OCI-LY1 (cell line): ENCODE measurements around the gene PAWR.
A peak's percentile ranks its signal among the peaks of the same experiment; 100 is the strongest.
"Not testable (repeated sequence)": the region's sequence is repeated elsewhere in the genome, so short reads cannot be mapped to it uniquely, and the experiment has no call there.

Experiments used
- H2AFZ ChIP-seq: fragments of 200-600 bp; sonication (generic), shearing (Covaris generic); 2 replicates; pipeline ENCODE4 v1.6.0; 2014; ENCODE audit warnings: antibody characterized with exemption, mild to moderate bottlenecking, low read length
- H3F3A ChIP-seq: fragments of 200-600 bp; sonication (generic), shearing (Covaris generic); 2 replicates; pipeline ENCODE4 v1.6.0; 2014; ENCODE audit warnings: mild to moderate bottlenecking, antibody characterized with exemption, low read length, moderate library complexity; ENCODE audit not compliant: insufficient read depth
- H3K27ac ChIP-seq: fragments of 200-600 bp; sonication (generic); 2 replicates; pipeline ENCODE4 v1.5.1; 2014; ENCODE audit warnings: low read length, mixed run types, mild to moderate bottlenecking, low read depth; ENCODE audit not compliant: poor library complexity, severe bottlenecking
- H3K27me3 ChIP-seq: fragments of 200-600 bp; sonication (generic); 2 replicates; pipeline ENCODE4 v1.6.0; 2014; ENCODE audit warnings: antibody characterized with exemption, mild to moderate bottlenecking, low read length, moderate library complexity; ENCODE audit not compliant: insufficient read depth
- H3K36me3 ChIP-seq: fragments of 200-600 bp; sonication (generic); 2 replicates; pipeline ENCODE4 v1.6.1; 2014; ENCODE audit warnings: mild to moderate bottlenecking, antibody characterized with exemption, low read length, moderate library complexity, mixed read lengths; ENCODE audit not compliant: insufficient read depth
- H3K4me1 ChIP-seq: fragments of 200-600 bp; sonication (generic); 2 replicates; pipeline ENCODE4 v1.5.1; 2014; ENCODE audit warnings: mild to moderate bottlenecking, low read length, moderate library complexity; ENCODE audit not compliant: insufficient read depth, severe bottlenecking
- H3K4me2 ChIP-seq: fragments of 200-600 bp; sonication (generic), shearing (Covaris generic); 2 replicates; pipeline ENCODE4 v1.6.1; 2014; ENCODE audit warnings: low read length
- H3K4me3 ChIP-seq: fragments of 200-600 bp; sonication (generic); 2 replicates; pipeline ENCODE4 v1.5.1; 2014; ENCODE audit warnings: low read length, low read depth, mild to moderate bottlenecking, mixed read lengths; ENCODE audit not compliant: poor library complexity, severe bottlenecking
- H3K79me2 ChIP-seq: fragments of 200-600 bp; shearing (Covaris generic); 2 replicates; pipeline ENCODE4 v1.6.1; 2016; ENCODE audit warnings: mixed run types, low read length, mixed read lengths; ENCODE audit not compliant: insufficient read depth
- H3K9ac ChIP-seq: fragments of 200-600 bp; sonication (generic), shearing (Covaris generic); 2 replicates; pipeline ENCODE4 v1.6.1; 2014; ENCODE audit warnings: mild to moderate bottlenecking, low read length, mixed read lengths
- H3K9me2 ChIP-seq: fragments of 200-600 bp; sonication (generic), shearing (Covaris generic); 2 replicates; pipeline ENCODE4 v1.6.1; 2014; ENCODE audit warnings: low read depth, mild to moderate bottlenecking, low read length, mixed read lengths
- H3K9me3 ChIP-seq: fragments of 200-600 bp; shearing (Covaris generic); 2 replicates; pipeline ENCODE4 v1.6.1; 2014; ENCODE audit warnings: low read length, mixed read lengths
- H4K20me1 ChIP-seq: fragments of 200-600 bp; sonication (generic), shearing (Covaris generic); 2 replicates; pipeline ENCODE4 v1.6.0; 2016; ENCODE audit warnings: mild to moderate bottlenecking, low read length; ENCODE audit not compliant: insufficient read depth
- CTCF ChIP-seq: fragments of 200-600 bp; sonication (generic), shearing (Covaris generic); IDR thresholded peaks from 2 replicates; pipeline ENCODE4 v1.5.1; 2017; ENCODE audit warnings: mild to moderate bottlenecking, antibody characterized with exemption, low read length, moderate library complexity, mixed read lengths
- EZH2 ChIP-seq: fragments of 200-600 bp; sonication (generic), shearing (Covaris generic); IDR thresholded peaks from 2 replicates; pipeline ENCODE4 v1.8.0; 2017; ENCODE audit warnings: borderline replicate concordance, mixed run types, mild to moderate bottlenecking, antibody characterized with exemption, low read length, moderate library complexity, mixed read lengths

The PAWR gene

GRCh38 chr12:79687711-79688260, 3.0 kb downstream of the PAWR start:
- H2AFZ ChIP-seq, result no peak overlapping the region
- H3K4me3 ChIP-seq, result peak overlapping the region; percentile 79
- H3K4me1 ChIP-seq, result peaks cover 57% of the 10 kb centered on the region
- H3K9ac ChIP-seq, result peak overlapping the region; percentile 79
- no peaks in the 10 kb centered on the region for H3K9me2 ChIP-seq
- peak overlapping the region; percentile 84 for H3K27ac ChIP-seq
- no peaks in the 10 kb centered on the region for H3K27me3 ChIP-seq
- H3K79me2 ChIP-seq, result peaks cover 69% of the 10 kb centered on the region
- no peaks in the 10 kb centered on the region for H3F3A ChIP-seq
- TF ChIP-seq CTCF (no peak), EZH2 (no peak)
- no peaks in the 10 kb centered on the region for H3K36me3 ChIP-seq
- H3K9me3 ChIP-seq, result no peaks in the 10 kb centered on the region
- H3K4me2 ChIP-seq, result peak overlapping the region; percentile 70
- H4K20me1 ChIP-seq, result no peaks in the 10 kb centered on the region

- H3K9me2 ChIP-seq, result no peaks in the 10 kb centered on the region
- TF ChIP-seq EZH2, result no peak
- no peak for TF ChIP-seq CTCF
- H4K20me1 ChIP-seq, result no peaks in the 10 kb centered on the region
- H3K27ac ChIP-seq, result peak overlapping the region; percentile 0
- H3K4me2 ChIP-seq, result peak overlapping the region; percentile 70
- peak overlapping the region; percentile 79 for H3K4me3 ChIP-seq
- H2AFZ ChIP-seq, result no peak overlapping the region
- H3K79me2 ChIP-seq, result peaks cover 85% of the 10 kb centered on the region
- H3K9ac ChIP-seq, result no peak overlapping the region
- H3K36me3 ChIP-seq, result no peaks in the 10 kb centered on the region
- H3F3A ChIP-seq, result no peaks in the 10 kb centered on the region
- H3K4me1 ChIP-seq, result peaks cover 68% of the 10 kb centered on the region
- H3K27me3 ChIP-seq, result no peaks in the 10 kb centered on the region
- no peaks in the 10 kb centered on the region for H3K9me3 ChIP-seq
Measured at GRCh38 chr12:79686171-79686570, 4.6 kb downstream of the PAWR start.

- no peak overlapping the region for H2AFZ ChIP-seq
- no peaks in the 10 kb centered on the region for H3K9me3 ChIP-seq
- no peaks in the 10 kb centered on the region for H4K20me1 ChIP-seq
- peaks cover 77% of the 10 kb centered on the region for H3K4me1 ChIP-seq
- no peaks in the 10 kb centered on the region for H3F3A ChIP-seq
- H3K36me3 ChIP-seq, result no peaks in the 10 kb centered on the region
- H3K79me2 ChIP-seq, result peaks cover 94% of the 10 kb centered on the region
- no peak overlapping the region for H3K27ac ChIP-seq
- H3K9ac ChIP-seq, result no peak overlapping the region
- TF ChIP-seq EZH2, result no peak
- no peak for TF ChIP-seq CTCF
- H3K27me3 ChIP-seq, result no peaks in the 10 kb centered on the region
- H3K4me3 ChIP-seq, result no peak overlapping the region
- H3K9me2 ChIP-seq, result no peaks in the 10 kb centered on the region
- peak overlapping the region; percentile 70; the same call in 1 of the 2 replicates for H3K4me2 ChIP-seq
Measured at GRCh38 chr12:79685068-79685467, 5.7 kb downstream of the PAWR start.

- Histone ChIP-seq H3K4me1 (peaks cover 84% of the 10 kb centered on the region), H3K79me2 (peaks cover 98% of the 10 kb centered on the region)
- not testable (repeated sequence) for H3K27ac ChIP-seq, H3K4me2 ChIP-seq, H3K9ac ChIP-seq, H4K20me1 ChIP-seq, H3K9me3 ChIP-seq, H3K4me3 ChIP-seq, H3K27me3 ChIP-seq, H3F3A ChIP-seq, H2AFZ ChIP-seq, H3K36me3 ChIP-seq, H3K9me2 ChIP-seq
Measured at GRCh38 chr12:79684338-79684737, 6.4 kb downstream of the PAWR start.
